ENCODE results near the gene PLEKHH2.

- TF ChIP-seq CTCF (IDR thresholded peaks at IDR 0.05) (no peak), POLR2A (IDR thresholded peaks at IDR 0.05) (no peak)
Observed at GRCh38 chr2:43754180-43754579, 117.1 kb downstream of the PLEKHH2 start.

All from body of pancreas (tissue), 4 donors.